Astrocyte (in vitro differentiated cells and primary cell): ENCODE data around the gene WAS. TPM values are rescaled to one million over a fixed set of nuclear protein-coding genes. Genes with fewer than 3 reads are reported as not detected.
"Not testable (repeated sequence)": the region's sequence is repeated elsewhere in the genome, so short reads cannot be mapped to it uniquely, and the experiment has no call there.

Experiments
- DNase-seq: peaks from one replicate; pipeline ENCODE4 v3.0.0-alpha.2; 2010; ENCODE audit warnings: low read depth
- FAIRE-seq: peaks from 2 replicates; lab custom pipeline; 2011; peaks lifted over from hg19 to GRCh38; lab: Jason Lieb, UNC
- H2AFZ ChIP-seq: 2 replicates; pipeline ENCODE4 v1.6.0; 2012; ENCODE audit warnings: low read depth, low read length, inconsistent platforms
- H3K27ac ChIP-seq: 2 replicates; pipeline ENCODE4 v1.5.1; 2011; ENCODE audit warnings: low read depth, low read length, inconsistent platforms
- H3K27me3 ChIP-seq: 2 replicates; pipeline ENCODE4 v1.6.0; 2011; ENCODE audit warnings: low read length, inconsistent platforms; ENCODE audit not compliant: insufficient read depth
- H3K36me3 ChIP-seq: 2 replicates; pipeline ENCODE4 v1.5.1; 2011; ENCODE audit warnings: low read length, inconsistent platforms; ENCODE audit not compliant: insufficient read depth
- H3K4me1 ChIP-seq: 2 replicates; pipeline ENCODE4 v1.5.1; 2011; ENCODE audit warnings: low read length, inconsistent platforms; ENCODE audit not compliant: insufficient read depth
- H3K4me2 ChIP-seq: 2 replicates; pipeline ENCODE4 v1.6.0; 2012; ENCODE audit warnings: low read length, inconsistent platforms
- H3K4me3 ChIP-seq: 2 replicates; pipeline ENCODE4 v1.5.1; 2011; ENCODE audit warnings: low read depth, mild to moderate bottlenecking, low read length, inconsistent platforms; ENCODE audit not compliant: insufficient read depth
- H3K79me2 ChIP-seq: 2 replicates; pipeline ENCODE4 v1.6.0; 2012; ENCODE audit warnings: mild to moderate bottlenecking, low read length, inconsistent platforms; ENCODE audit not compliant: insufficient read depth
- H3K9ac ChIP-seq: 2 replicates; pipeline ENCODE4 v1.6.0; 2012; ENCODE audit warnings: mild to moderate bottlenecking, low read length, inconsistent platforms
- H3K9me3 ChIP-seq: 2 replicates; pipeline ENCODE4 v1.5.1; 2012; ENCODE audit warnings: low read depth, mild to moderate bottlenecking, low read length, inconsistent platforms; ENCODE audit not compliant: insufficient read depth
- H4K20me1 ChIP-seq: 2 replicates; pipeline ENCODE4 v1.6.0; 2012; ENCODE audit warnings: low read length, inconsistent platforms; ENCODE audit not compliant: insufficient read depth
- H3K27ac Mint-ChIP-seq: one replicate; pipeline ENCODE4 v1.8.0; 2021; ENCODE audit warnings: mild to moderate bottlenecking, mixed read lengths; ENCODE audit not compliant: unreplicated experiment
- H3K27me3 Mint-ChIP-seq: one replicate; pipeline ENCODE4 v1.8.0; 2021; ENCODE audit warnings: low read depth, mixed read lengths; ENCODE audit not compliant: unreplicated experiment
- H3K36me3 Mint-ChIP-seq: one replicate; pipeline ENCODE4 v1.8.0; 2021; ENCODE audit warnings: low read depth, mixed read lengths; ENCODE audit not compliant: unreplicated experiment
- H3K4me1 Mint-ChIP-seq: one replicate; pipeline ENCODE4 v1.8.0; 2021; ENCODE audit warnings: low read depth, mixed read lengths; ENCODE audit not compliant: unreplicated experiment
- H3K4me3 Mint-ChIP-seq: one replicate; pipeline ENCODE4 v1.8.0; 2021; ENCODE audit warnings: mild to moderate bottlenecking, moderate library complexity, mixed read lengths; ENCODE audit not compliant: unreplicated experiment
- H3K9me3 Mint-ChIP-seq: one replicate; pipeline ENCODE4 v1.8.0; 2021; ENCODE audit warnings: mild to moderate bottlenecking, mixed read lengths; ENCODE audit not compliant: unreplicated experiment
- EZH2 ChIP-seq: IDR thresholded peaks from 2 replicates; pipeline ENCODE4 v1.6.1; 2012; ENCODE audit warnings: mild to moderate bottlenecking, low read length, inconsistent platforms; ENCODE audit not compliant: insufficient read depth
- total RNA-seq: library from RNA; stranded (reverse); gene quantifications from 2 replicates; pipeline ENCODE4 v1.2.1, GENCODE V29; 2021
- TF ChIP-seq, protein P1 (sequence below): IDR thresholded peaks from 2 replicates; pipeline ENCODE4 v1.5.1; 2011; ENCODE audit warnings: low read depth, mild to moderate bottlenecking, inconsistent platforms, low read length, moderate library complexity; ENCODE audit not compliant: insufficient read depth

The WAS gene
- total RNA-seq, 1 donor from 2014 or later: 1.1 TPM

DNA sequence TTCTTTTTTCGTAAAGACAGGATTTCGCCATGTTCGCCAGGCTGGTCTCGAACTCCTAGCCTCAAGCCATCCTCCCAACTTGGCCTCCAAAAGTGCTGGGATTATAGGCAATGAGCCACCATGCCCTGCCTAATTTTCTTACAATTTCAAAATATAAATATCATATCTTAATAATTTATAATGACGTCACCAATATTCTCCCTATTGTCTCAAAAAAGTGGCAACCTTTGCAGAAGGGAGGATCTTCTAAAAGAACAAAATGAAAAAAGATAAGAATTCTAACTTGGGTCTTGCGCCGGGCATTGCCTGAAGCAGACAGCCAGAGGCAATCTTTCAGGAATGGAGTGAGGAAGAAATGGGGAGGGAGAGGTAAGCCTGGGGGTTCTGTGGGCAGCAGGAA, 37.9 kb upstream of the WAS start:
- DNase-seq (no peak), FAIRE-seq (no peak)
- TF ChIP-seq EZH2: no peak
- TF ChIP-seq, protein P1, sequence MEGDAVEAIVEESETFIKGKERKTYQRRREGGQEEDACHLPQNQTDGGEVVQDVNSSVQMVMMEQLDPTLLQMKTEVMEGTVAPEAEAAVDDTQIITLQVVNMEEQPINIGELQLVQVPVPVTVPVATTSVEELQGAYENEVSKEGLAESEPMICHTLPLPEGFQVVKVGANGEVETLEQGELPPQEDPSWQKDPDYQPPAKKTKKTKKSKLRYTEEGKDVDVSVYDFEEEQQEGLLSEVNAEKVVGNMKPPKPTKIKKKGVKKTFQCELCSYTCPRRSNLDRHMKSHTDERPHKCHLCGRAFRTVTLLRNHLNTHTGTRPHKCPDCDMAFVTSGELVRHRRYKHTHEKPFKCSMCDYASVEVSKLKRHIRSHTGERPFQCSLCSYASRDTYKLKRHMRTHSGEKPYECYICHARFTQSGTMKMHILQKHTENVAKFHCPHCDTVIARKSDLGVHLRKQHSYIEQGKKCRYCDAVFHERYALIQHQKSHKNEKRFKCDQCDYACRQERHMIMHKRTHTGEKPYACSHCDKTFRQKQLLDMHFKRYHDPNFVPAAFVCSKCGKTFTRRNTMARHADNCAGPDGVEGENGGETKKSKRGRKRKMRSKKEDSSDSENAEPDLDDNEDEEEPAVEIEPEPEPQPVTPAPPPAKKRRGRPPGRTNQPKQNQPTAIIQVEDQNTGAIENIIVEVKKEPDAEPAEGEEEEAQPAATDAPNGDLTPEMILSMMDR: no peak
- Mint-ChIP-seq H3K4me1 (peaks cover 2% of the 10 kb centered on the region), H3K4me3 (no peak overlapping the region), H3K27ac (no peak overlapping the region), H3K9me3 (no peaks in the 10 kb centered on the region), H3K36me3 (no peaks in the 10 kb centered on the region), H3K27me3 (no peaks in the 10 kb centered on the region)
- no peaks in the 10 kb centered on the region for H3K4me1 ChIP-seq
- no peaks in the 10 kb centered on the region for H4K20me1 ChIP-seq
- H3K4me2 ChIP-seq: no peak overlapping the region
- no peak overlapping the region for H3K4me3 ChIP-seq
- H3K36me3 ChIP-seq: no peaks in the 10 kb centered on the region
- H3K79me2 ChIP-seq: no peaks in the 10 kb centered on the region
- H3K9me3 ChIP-seq: no peaks in the 10 kb centered on the region
- no peaks in the 10 kb centered on the region for H3K27me3 ChIP-seq
- H2AFZ ChIP-seq: no peak overlapping the region
- no peak overlapping the region for H3K9ac ChIP-seq
- H3K27ac ChIP-seq: no peak overlapping the region

DNA sequence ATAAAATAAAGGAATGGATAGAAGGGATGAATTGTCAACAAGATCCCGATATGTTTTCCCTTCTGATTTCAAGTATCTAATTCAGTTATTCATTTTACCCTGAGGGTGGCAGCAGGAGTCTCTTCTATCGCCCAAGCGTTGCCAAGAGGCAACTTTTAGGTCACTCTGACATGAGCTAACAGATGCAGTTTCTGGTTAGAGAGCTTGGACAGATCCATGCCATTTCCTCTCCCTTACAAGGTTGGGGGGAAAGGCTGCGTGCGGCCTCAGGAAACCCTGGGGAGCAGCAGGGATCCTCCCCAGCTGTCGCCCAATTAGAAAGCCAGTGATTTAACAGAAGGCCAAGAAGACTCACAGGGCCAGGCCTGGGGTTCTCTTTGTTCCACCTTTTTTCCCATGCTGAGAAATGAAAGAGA, 35.3 kb upstream of the WAS start:
- H3K4me1 ChIP-seq: no peaks in the 10 kb centered on the region
- Mint-ChIP-seq H3K27me3 (no peaks in the 10 kb centered on the region), H3K9me3 (no peaks in the 10 kb centered on the region), H3K27ac (no peak overlapping the region), H3K4me3 (no peak overlapping the region), H3K36me3 (no peaks in the 10 kb centered on the region), H3K4me1 (peaks cover 2% of the 10 kb centered on the region)
- no peak overlapping the region for H3K27ac ChIP-seq
- H3K4me3 ChIP-seq: no peak overlapping the region
- TF ChIP-seq EZH2: no peak
- TF ChIP-seq, protein P1: peak; percentile 19
- no peak overlapping the region for H2AFZ ChIP-seq
- H3K27me3 ChIP-seq: no peaks in the 10 kb centered on the region
- FAIRE-seq (peak; percentile 73), DNase-seq (peak; percentile 13)
- no peaks in the 10 kb centered on the region for H4K20me1 ChIP-seq
- H3K4me2 ChIP-seq: no peak overlapping the region
- H3K9me3 ChIP-seq: no peaks in the 10 kb centered on the region
- no peaks in the 10 kb centered on the region for H3K79me2 ChIP-seq
- no peaks in the 10 kb centered on the region for H3K36me3 ChIP-seq
- H3K9ac ChIP-seq: no peak overlapping the region

DNA sequence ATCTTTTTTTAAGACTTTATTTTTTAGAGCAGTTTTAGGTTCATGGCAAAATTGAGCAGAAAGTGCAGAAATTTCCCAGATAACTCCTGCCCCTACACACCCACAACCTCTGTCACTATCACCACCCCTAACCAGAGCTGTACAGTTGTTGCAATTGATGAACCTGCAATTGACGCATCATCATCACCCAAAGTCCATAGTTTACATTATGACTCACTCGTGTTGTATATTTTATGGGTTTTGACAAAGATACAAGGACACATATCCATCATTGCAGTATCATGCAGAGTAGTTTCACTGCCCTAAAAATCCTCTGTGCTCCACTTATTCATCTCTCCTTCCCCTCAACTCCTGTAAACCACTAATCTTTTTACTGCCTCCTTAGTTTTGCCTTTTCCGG, 34.5 kb upstream of the WAS start:
- Mint-ChIP-seq H3K27me3 (no peaks in the 10 kb centered on the region), H3K9me3 (no peaks in the 10 kb centered on the region), H3K36me3 (no peaks in the 10 kb centered on the region), H3K4me1 (peaks cover 2% of the 10 kb centered on the region), H3K4me3 (no peak overlapping the region), H3K27ac (no peak overlapping the region)
- H3K79me2 ChIP-seq: no peaks in the 10 kb centered on the region
- no peaks in the 10 kb centered on the region for H3K36me3 ChIP-seq
- no peak overlapping the region for H3K27ac ChIP-seq
- H3K4me3 ChIP-seq: no peak overlapping the region
- no peak for TF ChIP-seq EZH2
- TF ChIP-seq, protein P1: no peak
- no peak overlapping the region for H3K4me2 ChIP-seq
- FAIRE-seq: no peak
- H2AFZ ChIP-seq: no peak overlapping the region
- H3K9ac ChIP-seq: no peak overlapping the region
- no peaks in the 10 kb centered on the region for H3K4me1 ChIP-seq
- no peaks in the 10 kb centered on the region for H3K9me3 ChIP-seq
- no peaks in the 10 kb centered on the region for H3K27me3 ChIP-seq
- DNase-seq: no peak
- no peaks in the 10 kb centered on the region for H4K20me1 ChIP-seq

DNA sequence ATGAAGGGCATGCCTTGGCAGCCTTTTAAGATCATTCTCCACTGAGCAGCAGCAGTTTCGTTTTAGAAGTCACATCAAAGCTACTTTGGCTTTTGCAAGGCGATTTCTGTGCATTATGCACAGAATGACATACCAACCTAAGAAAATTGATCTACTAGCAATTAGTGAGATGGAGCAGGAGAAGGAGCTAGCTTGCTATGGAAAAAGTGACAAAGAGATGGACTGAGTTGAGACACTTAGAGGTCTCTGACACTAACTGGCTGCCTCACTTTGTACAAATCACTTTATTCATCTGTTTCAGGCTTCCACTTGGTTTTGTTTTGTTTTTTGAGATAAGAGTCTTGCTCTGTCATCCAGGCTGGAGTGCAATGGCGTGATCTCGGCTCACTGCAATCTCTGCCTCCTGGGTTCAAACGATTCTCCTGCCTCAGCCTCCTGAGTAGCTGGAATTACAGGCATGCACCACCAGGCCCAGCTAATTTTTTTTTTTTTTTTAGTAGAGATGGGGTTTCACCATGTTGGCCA, 31.5 kb upstream of the WAS start:
- not testable (repeated sequence) for H4K20me1 ChIP-seq, H3K27me3 Mint-ChIP-seq, H3K27ac Mint-ChIP-seq, H3K4me2 ChIP-seq, H3K27ac ChIP-seq, H3K4me3 ChIP-seq, H3K36me3 Mint-ChIP-seq, H3K4me1 Mint-ChIP-seq, H3K9me3 ChIP-seq, H3K36me3 ChIP-seq, H3K9me3 Mint-ChIP-seq, H3K9ac ChIP-seq, DNase-seq, H3K79me2 ChIP-seq, H3K4me3 Mint-ChIP-seq, H3K4me1 ChIP-seq, H2AFZ ChIP-seq, FAIRE-seq, H3K27me3 ChIP-seq
